Activated naive CD8-positive, alpha-beta T cell treated with anti-CD3 and anti-CD28 coated beads, Interleukin-2, amount 50 U/mL, for 16 hours (primary cell): Measurements from ENCODE around the gene ABHD18.
"Not testable (repeated sequence)": the region's sequence is repeated elsewhere in the genome, so short reads cannot be mapped to it uniquely, and the experiment has no call there.

Experiments
- DNase-seq: peaks from one replicate; pipeline ENCODE4 v3.0.0-alpha.2; 2020; ENCODE audit warnings: low read depth, low spot score

The ABHD18 gene

GRCh38 chr4:128061566-128062536 is 96.6 kb downstream of the ABHD18 start:
- peak; percentile 35 for DNase-seq

GRCh38 chr4:128066453-128066820 is 101.2 kb downstream of the ABHD18 start:
- not testable (repeated sequence) for DNase-seq

- no peak for DNase-seq
These were observed 103.7 kb downstream of the ABHD18 start for GRCh38 chr4:128068918-128069317.

GRCh38 chr4:128076464-128076863 is 111.3 kb downstream of the ABHD18 start:
- DNase-seq, result no peak
